Measurements from ENCODE around the gene NR1D1. TPM values are rescaled to one million over a fixed set of nuclear protein-coding genes. Genes with fewer than 3 reads are reported as not detected.

The NR1D1 gene
- total RNA-seq, 1 donor from 2014 or later = 0.43 TPM

- Histone ChIP-seq H3K27ac (peak overlapping the region; percentile 91 to 99), H3K9me3 (no peaks in the 10 kb centered on the region), H3K27me3 (no peaks in the 10 kb centered on the region), H3K4me3 (peak overlapping the region; percentile 45 to 94), H3K36me3 (peaks cover 45 to 49% of the 10 kb centered on the region in 2 donors), H3K4me1 (peaks cover 38 to 75% of the 10 kb centered on the region in 2 donors)
- DNase-seq (ENCODE audit: low spot score in 2 of 2) = no peak
- intact Hi-C loops (cut with DNase I) = no loop called here
- TF ChIP-seq CTCF (IDR thresholded peaks at IDR 0.05) = no peak
Measured at GRCh38 chr17:40097087-40097486, 3.3 kb downstream of the NR1D1 start.

DNA sequence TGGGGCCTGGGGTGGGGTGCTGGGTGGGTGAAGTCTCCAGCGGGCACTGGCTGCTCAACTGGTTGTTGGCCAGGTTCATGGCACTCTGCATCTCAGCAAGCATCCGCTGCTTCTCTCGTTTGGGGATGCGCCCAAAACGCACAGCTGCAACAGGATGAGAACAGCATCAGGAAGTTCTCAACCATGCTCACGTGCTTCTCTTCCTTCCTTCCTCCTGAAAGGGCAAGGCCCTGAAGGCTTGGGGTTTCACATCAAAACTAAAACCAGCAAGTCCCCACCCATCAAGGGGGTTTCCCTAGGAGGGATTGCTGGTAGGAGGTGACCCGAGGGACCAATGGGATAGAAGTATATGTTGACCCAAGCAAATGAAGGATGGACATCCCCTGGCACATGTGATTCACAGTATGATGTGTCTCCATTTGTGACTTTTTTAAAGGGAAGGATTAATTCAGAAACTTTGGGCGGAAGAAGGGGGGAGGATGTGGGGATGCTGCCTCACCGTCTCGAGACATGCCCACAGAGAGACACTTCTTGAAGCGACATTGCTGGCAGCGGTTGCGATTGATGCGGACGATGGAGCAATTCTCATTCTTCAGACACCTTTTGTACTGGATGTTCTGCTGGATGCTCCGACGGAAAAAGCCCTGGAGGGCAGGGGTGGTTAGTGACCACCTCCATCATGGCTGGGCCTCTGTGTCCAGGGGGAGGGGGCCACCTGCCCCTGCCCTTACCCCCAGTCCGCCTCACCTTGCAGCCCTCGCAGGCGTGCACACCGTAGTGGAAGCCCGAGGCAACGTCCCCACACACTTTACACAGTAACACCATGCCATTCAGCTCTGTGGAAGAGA lies 4.2 kb downstream of the NR1D1 start:
- peaks cover 36 to 74% of the 10 kb centered on the region in 2 donors for H3K4me1 ChIP-seq
- intact Hi-C loops (cut with DNase I) = no loop called here

GRCh38 chr17:40095351-40095943 lies 4.9 kb downstream of the NR1D1 start:
- no peak for TF ChIP-seq CTCF (IDR thresholded peaks at IDR 0.05)
- H3K9me3 ChIP-seq = no peaks in the 10 kb centered on the region
- H3K27me3 ChIP-seq = no peaks in the 10 kb centered on the region
- peaks cover 36 to 77% of the 10 kb centered on the region in 2 donors for H3K4me1 ChIP-seq
- H3K27ac ChIP-seq = peak overlapping the region; percentile 91 to 99
- DNase-seq (ENCODE audit: low spot score in 2 of 2) = no peak
- intact Hi-C loops (cut with DNase I) = no loop called here
- H3K4me3 ChIP-seq = peak overlapping the region in 1 of 2 donors; percentile 9
- peaks cover 49 to 52% of the 10 kb centered on the region in 2 donors for H3K36me3 ChIP-seq

More for the DNA sequence above, 4.2 kb downstream of the NR1D1 start:
- H3K36me3 ChIP-seq = peaks cover 49% of the 10 kb centered on the region in 2 donors
- no peak for TF ChIP-seq CTCF (IDR thresholded peaks at IDR 0.05)
- peak in 1 of 2 donors; percentile 82 for DNase-seq (ENCODE audit: low spot score in 2 of 2)
- no peaks in the 10 kb centered on the region for H3K9me3 ChIP-seq
- no peaks in the 10 kb centered on the region for H3K27me3 ChIP-seq
- peak overlapping the region in 1 of 2 donors; percentile 9 for H3K4me3 ChIP-seq
- peak overlapping the region; percentile 91 to 99 for H3K27ac ChIP-seq

DNA sequence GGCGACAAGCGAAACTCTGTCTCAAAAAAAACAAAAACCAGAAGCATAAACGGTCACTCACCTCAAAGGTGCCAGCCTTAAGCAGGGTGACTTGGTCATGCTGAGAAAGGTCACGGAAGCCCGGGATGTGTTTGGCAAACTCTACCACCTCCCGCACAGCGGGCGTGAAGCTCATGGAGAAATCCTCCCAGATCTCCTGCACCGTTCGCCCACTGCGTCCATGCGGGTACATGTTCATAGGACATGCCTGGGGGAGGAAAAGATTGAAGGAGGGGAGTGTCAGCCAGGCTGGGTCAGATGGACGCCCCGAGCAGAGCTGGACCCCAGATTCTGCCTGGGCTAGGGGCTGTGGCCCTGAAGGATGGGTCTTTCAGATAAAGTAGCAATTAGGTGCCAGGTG lies 5.5 kb downstream of the NR1D1 start:
- Histone ChIP-seq H3K27ac (peak overlapping the region; percentile 91 to 99), H3K36me3 (peaks cover 49 to 56% of the 10 kb centered on the region in 2 donors), H3K27me3 (no peaks in the 10 kb centered on the region), H3K4me3 (no peak overlapping the region), H3K9me3 (no peaks in the 10 kb centered on the region), H3K4me1 (peaks cover 36 to 82% of the 10 kb centered on the region in 2 donors)
- TF ChIP-seq CTCF (IDR thresholded peaks at IDR 0.05) = no peak
- no peak for DNase-seq (ENCODE audit: low spot score in 2 of 2)
- intact Hi-C loops (cut with DNase I) = no loop called here

GRCh38 chr17:40093580-40094201 lies 6.7 kb downstream of the NR1D1 start:
- Histone ChIP-seq H3K27ac (peak overlapping the region; percentile 91 to 99), H3K36me3 (peaks cover 60 to 66% of the 10 kb centered on the region in 2 donors), H3K27me3 (no peaks in the 10 kb centered on the region), H3K4me3 (peak overlapping the region in 1 of 2 donors; percentile 2), H3K9me3 (no peaks in the 10 kb centered on the region), H3K4me1 (peaks cover 36 to 82% of the 10 kb centered on the region in 2 donors)
- no peak for TF ChIP-seq CTCF (IDR thresholded peaks at IDR 0.05)
- DNase-seq (ENCODE audit: low spot score in 2 of 2) = no peak
- intact Hi-C loops (cut with DNase I) = loop anchor here (2.0 kb wide), 2 partner anchors 17 to 25 kb away; no protein-coding TSS in a partner anchor
